Fibroblast of lung (primary cell): ENCODE results near the gene KRTCAP2. TPM values are rescaled to one million over a fixed set of nuclear protein-coding genes. Genes with fewer than 3 reads are reported as not detected.

Experiments
- DNase-seq, 2 donors: peaks; one replicate each; pipeline versions ENCODE4 v3.0.0 to v3.0.0-alpha.2; 2010; ENCODE audit warnings: low read depth in 2 of 2
- H2AFZ ChIP-seq: 2 replicates; pipeline ENCODE4 v1.5.1; 2012; ENCODE audit warnings: low read length, control low read depth, inconsistent platforms
- H3K27ac ChIP-seq: 2 replicates; pipeline ENCODE4 v1.5.1; 2011; ENCODE audit warnings: low read length, control low read depth; ENCODE audit not compliant: insufficient read depth
- H3K27me3 ChIP-seq: 2 replicates; pipeline ENCODE4 v1.5.1; 2011; ENCODE audit warnings: mild to moderate bottlenecking, low read length; ENCODE audit not compliant: control insufficient read depth, insufficient read depth
- H3K36me3 ChIP-seq: 2 replicates; pipeline ENCODE4 v1.5.1; 2011; ENCODE audit warnings: low read length; ENCODE audit not compliant: control insufficient read depth, insufficient read depth
- H3K4me1 ChIP-seq: 2 replicates; pipeline ENCODE4 v1.5.1; 2011; ENCODE audit warnings: low read length; ENCODE audit not compliant: control insufficient read depth, insufficient read depth; ENCODE audit errors: extremely low read depth
- H3K4me2 ChIP-seq: 2 replicates; pipeline ENCODE4 v1.5.1; 2011; ENCODE audit warnings: low read length, control low read depth; ENCODE audit not compliant: insufficient read depth; ENCODE audit errors: extremely low read depth
- H3K4me3 ChIP-seq, 4 experiments: fragments of 200-600 bp in 1 of 4; sonication (generic) in 1 of 4; replicated peaks in 1 of 4; 2 replicates each; pipeline ENCODE4 v1.5.1; 2011 to 2016; ENCODE audit warnings: low read length in 4 of 4, low read depth in 3 of 4, mild to moderate bottlenecking in 3 of 4, control low read depth in 2 of 4, inconsistent platforms in 1 of 4, mixed read lengths in 1 of 4; ENCODE audit not compliant: insufficient read depth in 1 of 4; ENCODE audit errors: control extremely low read depth in 1 of 4
- H3K79me2 ChIP-seq: 2 replicates; pipeline ENCODE4 v1.5.1; 2012; ENCODE audit warnings: mild to moderate bottlenecking, low read length, inconsistent platforms; ENCODE audit not compliant: control insufficient read depth, insufficient read depth
- H3K9ac ChIP-seq: 2 replicates; pipeline ENCODE4 v1.5.1; 2011; ENCODE audit warnings: mild to moderate bottlenecking, low read length, control low read depth; ENCODE audit not compliant: insufficient read depth
- H3K9me3 ChIP-seq: 2 replicates; pipeline ENCODE4 v1.5.1; 2012; ENCODE audit warnings: low read depth, low read length; ENCODE audit not compliant: control insufficient read depth, insufficient read depth
- H4K20me1 ChIP-seq: 2 replicates; pipeline ENCODE4 v1.5.1; 2011; ENCODE audit warnings: low read length; ENCODE audit not compliant: control insufficient read depth, insufficient read depth; ENCODE audit errors: extremely low read depth
- EZH2 ChIP-seq: IDR thresholded peaks from 2 replicates; pipeline ENCODE4 v1.5.1; 2012; ENCODE audit warnings: low read length, control low read depth, mild to moderate bottlenecking; ENCODE audit errors: missing control alignments
- polyA plus RNA-seq, 2 donors: library from polyadenylated mRNA; depleted of rRNA in 1 of 2; stranded (reverse) in 1 of 2; unstranded in 1 of 2; fragments of >200 nt; gene quantifications; 2 replicates each; pipeline ENCODE4 v1.2.1, GENCODE V29; 2011 to 2012; ENCODE audit warnings: missing spikeins in 1 of 2
- total RNA-seq: library from RNA; depleted of rRNA; stranded (reverse); fragments of >200 nt; gene quantifications from 2 replicates; pipeline ENCODE4 v1.2.1, GENCODE V29; 2014
- TF ChIP-seq, protein P1 (sequence below), 2 donors: IDR thresholded peaks in 1 of 2; conservative IDR thresholded peaks in 1 of 2; 1 replicate in 1 of 2; 2 replicates in 1 of 2; pipeline ENCODE4 v1.5.1; 2011 to 2012; ENCODE audit warnings: low read length in 2 of 2, control low read depth in 1 of 2, inconsistent platforms in 1 of 2, low read depth in 1 of 2, mild to moderate bottlenecking in 1 of 2

KRTCAP2 gene
- total and polyA plus RNA-seq, 2 donors (not counting 1 experiment from before 2014, with no cell fraction given) = 123 to 125 TPM

DNA sequence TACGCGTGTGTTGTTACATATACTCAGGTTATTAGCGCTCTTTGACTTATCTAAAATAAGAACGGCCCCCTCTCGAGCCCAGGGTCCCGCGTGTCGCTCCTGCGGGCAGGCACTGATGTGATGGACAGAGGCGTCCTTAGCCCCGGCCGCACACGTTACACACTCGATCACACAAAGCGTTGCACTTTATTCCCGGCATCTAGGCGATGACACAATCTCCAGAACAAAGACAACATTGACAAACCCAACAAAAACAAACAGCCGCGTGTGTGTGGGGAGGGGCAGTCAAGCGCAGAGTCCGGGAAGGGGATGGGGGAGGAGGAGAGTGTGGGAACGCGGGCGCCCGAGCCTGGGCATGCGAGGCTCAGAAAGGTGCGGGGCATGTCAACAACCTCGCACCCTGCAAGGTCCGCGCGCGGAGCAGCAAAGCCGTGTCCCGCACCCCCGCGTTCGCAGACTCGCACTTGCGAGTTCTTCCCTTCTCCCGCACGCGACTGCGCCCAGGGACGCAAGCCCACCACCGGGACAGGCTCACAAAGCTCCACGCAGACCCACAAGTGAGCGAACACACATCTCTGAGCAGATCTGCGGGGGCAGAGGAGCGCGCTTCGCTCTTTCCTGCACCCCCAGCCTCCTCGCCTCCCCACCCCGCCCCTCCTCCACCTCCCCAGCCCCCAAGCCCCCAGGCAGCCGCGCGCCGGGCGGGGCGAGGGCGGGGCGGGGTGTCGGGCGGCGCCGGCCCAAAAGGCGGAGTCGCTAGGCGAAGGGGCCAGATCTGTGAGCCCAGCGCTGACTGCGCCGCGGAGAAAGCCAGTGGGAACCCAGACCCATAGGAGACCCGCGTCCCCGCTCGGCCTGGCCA, 45.8 kb downstream of the KRTCAP2 start, which contains the start of gene EFNA1:
EFNA1 (plus strand) TSS at position 772 of the 862 bp plus-strand sequence. CDS start 102 bp downstream, outside the sequence.
- Histone ChIP-seq H3K4me1 (peaks cover 2% of the 10 kb centered on the region), H3K9ac (no peak within 1 kb of the TSS), H3K4me2 (peak within 1 kb of the TSS; percentile 82), H3K9me3 (no peaks in the 10 kb centered on the region), H3K27me3 (peaks cover 55% of the 10 kb centered on the region), H3K36me3 (no peaks in the 10 kb centered on the region), H4K20me1 (no peaks in the 10 kb centered on the region), H3K27ac (no peak within 1 kb of the TSS), H2AFZ (no peak within 1 kb of the TSS), H3K4me3 (peak within 1 kb of the TSS in 3 of 4 experiments; percentile 16 to 58 (median 51)), H3K79me2 (no peaks in the 10 kb centered on the region)
- DNase-seq = peak; percentile 55 to 66
- peak; percentile 97 for TF ChIP-seq EZH2
- TF ChIP-seq, protein P1, sequence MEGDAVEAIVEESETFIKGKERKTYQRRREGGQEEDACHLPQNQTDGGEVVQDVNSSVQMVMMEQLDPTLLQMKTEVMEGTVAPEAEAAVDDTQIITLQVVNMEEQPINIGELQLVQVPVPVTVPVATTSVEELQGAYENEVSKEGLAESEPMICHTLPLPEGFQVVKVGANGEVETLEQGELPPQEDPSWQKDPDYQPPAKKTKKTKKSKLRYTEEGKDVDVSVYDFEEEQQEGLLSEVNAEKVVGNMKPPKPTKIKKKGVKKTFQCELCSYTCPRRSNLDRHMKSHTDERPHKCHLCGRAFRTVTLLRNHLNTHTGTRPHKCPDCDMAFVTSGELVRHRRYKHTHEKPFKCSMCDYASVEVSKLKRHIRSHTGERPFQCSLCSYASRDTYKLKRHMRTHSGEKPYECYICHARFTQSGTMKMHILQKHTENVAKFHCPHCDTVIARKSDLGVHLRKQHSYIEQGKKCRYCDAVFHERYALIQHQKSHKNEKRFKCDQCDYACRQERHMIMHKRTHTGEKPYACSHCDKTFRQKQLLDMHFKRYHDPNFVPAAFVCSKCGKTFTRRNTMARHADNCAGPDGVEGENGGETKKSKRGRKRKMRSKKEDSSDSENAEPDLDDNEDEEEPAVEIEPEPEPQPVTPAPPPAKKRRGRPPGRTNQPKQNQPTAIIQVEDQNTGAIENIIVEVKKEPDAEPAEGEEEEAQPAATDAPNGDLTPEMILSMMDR (conservative IDR thresholded peaks at IDR 0.05 in 1 of 2, IDR thresholded peaks at IDR 0.05 in 1 of 2; ENCODE audit: low read depth in 1 of 2, low read length in 2 of 2) = no peak

DNA sequence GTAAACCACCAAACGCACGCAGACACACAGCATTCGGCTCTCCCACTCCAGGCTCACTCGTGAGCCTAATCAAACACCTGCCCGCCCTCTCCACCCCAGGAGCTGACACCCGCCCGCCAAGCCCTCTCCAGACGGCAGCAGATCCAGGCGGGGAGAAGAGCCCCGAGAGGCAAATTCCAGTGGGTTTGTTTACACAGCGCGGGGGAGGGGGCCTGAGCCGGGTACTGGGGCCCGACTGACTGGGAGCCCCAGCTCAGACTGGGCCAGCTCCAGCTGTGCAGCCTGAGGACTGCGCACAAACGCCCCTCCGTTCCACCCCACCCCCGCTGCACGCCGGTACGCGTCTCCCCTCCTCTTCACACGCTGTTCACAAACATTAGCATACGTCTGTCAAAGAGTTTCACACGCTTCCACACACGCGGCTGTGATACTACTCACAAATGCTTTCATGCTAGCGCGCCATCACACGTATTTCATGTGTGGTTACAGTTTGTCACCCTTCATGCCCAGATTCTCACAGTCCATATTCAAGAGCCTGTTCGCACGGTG, 46.5 kb downstream of the KRTCAP2 start:
- H4K20me1 ChIP-seq = no peaks in the 10 kb centered on the region
- H3K79me2 ChIP-seq = no peaks in the 10 kb centered on the region
- peak overlapping the region; percentile 40 for H3K4me2 ChIP-seq
- no peak overlapping the region for H3K9ac ChIP-seq
- H2AFZ ChIP-seq = no peak overlapping the region
- peaks cover 2% of the 10 kb centered on the region for H3K4me1 ChIP-seq
- H3K27me3 ChIP-seq = peaks cover 55% of the 10 kb centered on the region
- TF ChIP-seq, protein P1 (conservative IDR thresholded peaks at IDR 0.05 in 1 of 2, IDR thresholded peaks at IDR 0.05 in 1 of 2; ENCODE audit: low read depth in 1 of 2, low read length in 2 of 2) = no peak
- no peak for TF ChIP-seq EZH2
- H3K36me3 ChIP-seq = no peaks in the 10 kb centered on the region
- DNase-seq = peak; percentile 39 to 45
- peak overlapping the region in 2 of 4 experiments; percentile 45 to 51 for H3K4me3 ChIP-seq
- H3K9me3 ChIP-seq = no peaks in the 10 kb centered on the region
- H3K27ac ChIP-seq = no peak overlapping the region

DNA sequence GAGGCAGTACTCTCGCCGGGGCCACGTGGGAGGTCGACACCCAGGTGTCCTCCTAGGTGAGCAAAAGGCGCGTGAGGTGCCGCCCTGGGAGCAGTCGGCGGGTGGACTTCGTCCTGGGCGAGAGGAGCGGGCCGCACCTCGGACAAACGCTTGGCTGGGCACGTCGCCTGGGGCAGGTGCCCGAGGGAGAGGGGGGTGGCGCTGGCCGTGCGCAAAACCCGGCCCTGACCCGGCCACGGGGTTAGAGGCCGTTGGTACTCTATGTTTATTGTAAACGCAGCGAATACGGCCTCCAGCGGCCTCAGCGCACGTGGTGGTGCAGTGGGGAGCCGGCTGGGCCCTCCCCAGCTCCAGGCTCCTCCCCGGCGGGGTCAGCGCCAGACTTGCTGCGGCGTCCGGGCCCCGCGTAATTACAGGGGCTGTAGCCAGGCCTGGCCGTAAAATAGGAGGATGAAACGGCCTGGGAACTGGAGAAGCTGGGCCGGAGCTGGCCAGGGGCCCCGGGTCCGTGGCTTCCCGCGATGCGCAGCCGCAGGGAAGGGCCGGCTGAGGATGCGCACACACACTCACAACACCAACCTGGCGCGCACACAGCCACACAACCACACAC, 47.1 kb downstream of the KRTCAP2 start:
- H3K9me3 ChIP-seq = no peaks in the 10 kb centered on the region
- TF ChIP-seq EZH2 = peak; percentile 77
- TF ChIP-seq, protein P1 (conservative IDR thresholded peaks at IDR 0.05 in 1 of 2, IDR thresholded peaks at IDR 0.05 in 1 of 2; ENCODE audit: low read depth in 1 of 2, low read length in 2 of 2) = no peak
- peak overlapping the region in 2 of 4 experiments; percentile 14 for H3K4me3 ChIP-seq
- H3K9ac ChIP-seq = no peak overlapping the region
- no peaks in the 10 kb centered on the region for H4K20me1 ChIP-seq
- no peaks in the 10 kb centered on the region for H3K79me2 ChIP-seq
- H3K4me1 ChIP-seq = peaks cover 2% of the 10 kb centered on the region
- peak overlapping the region; percentile 40 for H3K4me2 ChIP-seq
- H3K36me3 ChIP-seq = no peaks in the 10 kb centered on the region
- H3K27me3 ChIP-seq = peaks cover 55% of the 10 kb centered on the region
- peak; percentile 23 to 35 for DNase-seq
- no peak overlapping the region for H2AFZ ChIP-seq
- H3K27ac ChIP-seq = no peak overlapping the region
